Activated CD8-positive, alpha-beta T cell treated with anti-CD3 and anti-CD28 coated beads for 36 hours (primary cell): ENCODE results near the gene VCAN. TPM values are rescaled to one million over a fixed set of nuclear protein-coding genes. Genes with fewer than 3 reads are reported as not detected.

Experiments
- ATAC-seq: fragments of 200-7000 bp; cut with Tn5 transposase; one replicate; pipeline ENCODE4 v1.10.0; 2021; ENCODE audit warnings: mild to moderate bottlenecking, moderate library complexity
- CTCF ChIA-PET: fragments of 350-600 bp; sonication (Branson Sonifier 250); formaldehyde crosslinking; loops from one replicate; lab custom pipeline; 2021; ENCODE audit warnings: antibody characterized with exemption; lab: Charles Lee
- POLR2A ChIA-PET: fragments of 350-600 bp; sonication (Branson Sonifier 250); formaldehyde crosslinking; loops from one replicate; lab custom pipeline; 2021; ENCODE audit warnings: antibody characterized with exemption; lab: Charles Lee
- DNase-seq: peaks from one replicate; pipeline ENCODE4 v3.0.0-alpha.2; 2020
- H3K27ac Mint-ChIP-seq: one replicate; pipeline ENCODE4 v1.8.0; 2021; ENCODE audit warnings: mild to moderate bottlenecking, mixed read lengths
- H3K27me3 Mint-ChIP-seq: one replicate; pipeline ENCODE4 v1.8.0; 2021; ENCODE audit warnings: mixed read lengths
- H3K36me3 Mint-ChIP-seq: one replicate; pipeline ENCODE4 v1.8.0; 2021; ENCODE audit warnings: low read depth, mixed read lengths
- H3K4me1 Mint-ChIP-seq: one replicate; pipeline ENCODE4 v1.8.0; 2021; ENCODE audit warnings: low read depth, mixed read lengths
- H3K4me3 Mint-ChIP-seq: one replicate; pipeline ENCODE4 v1.8.0; 2021; ENCODE audit warnings: mild to moderate bottlenecking, moderate library complexity, mixed read lengths
- H3K9me3 Mint-ChIP-seq: one replicate; pipeline ENCODE4 v1.8.0; 2021; ENCODE audit warnings: mixed read lengths
- CTCF ChIP-seq: fragments of 200-600 bp; IDR thresholded peaks from one replicate; pipeline ENCODE4 v1.8.0; 2022; ENCODE audit warnings: antibody characterized with exemption, mild to moderate bottlenecking
- intact Hi-C: fragments of 100-400 bp; cut with micrococcal nuclease; formaldehyde crosslinking; loops from one replicate; pipeline ENCODE4 v1.10.0; 2022
- total RNA-seq, 2 experiments: library from RNA; stranded (reverse); gene quantifications; one replicate each; pipeline ENCODE4 v1.2.3, GENCODE V29; 2021

The VCAN gene
- total RNA-seq, 2 experiments from 2014 or later = not detected

- no peaks in the 10 kb centered on the region for H3K36me3 Mint-ChIP-seq
- DNase-seq = no peak
- no peaks in the 10 kb centered on the region for H3K4me1 Mint-ChIP-seq
- H3K27ac Mint-ChIP-seq = no peak overlapping the region
- H3K9me3 Mint-ChIP-seq = no peaks in the 10 kb centered on the region
- CTCF ChIA-PET = no interaction called here
- intact Hi-C loops = no loop called here
- no peak for ATAC-seq
- no peak overlapping the region for H3K4me3 Mint-ChIP-seq
- POLR2A ChIA-PET = no interaction called here
- no peak for TF ChIP-seq CTCF
- peaks cover 4% of the 10 kb centered on the region for H3K27me3 Mint-ChIP-seq
These were observed 22.1 kb downstream of the VCAN start for GRCh38 chr5:83493644-83494043.

GRCh38 chr5:83494087-83494620 is 22.6 kb downstream of the VCAN start:
- no peak for TF ChIP-seq CTCF
- Mint-ChIP-seq H3K27me3 (peaks cover 4% of the 10 kb centered on the region), H3K4me3 (no peak overlapping the region), H3K27ac (no peak overlapping the region), H3K4me1 (no peaks in the 10 kb centered on the region), H3K36me3 (no peaks in the 10 kb centered on the region), H3K9me3 (no peaks in the 10 kb centered on the region)
- ATAC-seq = no peak
- DNase-seq = no peak
- ChIA-PET CTCF (no interaction called here), POLR2A (no interaction called here)
- intact Hi-C loops = no loop called here

- Mint-ChIP-seq H3K4me1 (no peaks in the 10 kb centered on the region), H3K27me3 (peaks cover 4% of the 10 kb centered on the region), H3K36me3 (no peaks in the 10 kb centered on the region), H3K27ac (no peak overlapping the region), H3K9me3 (no peaks in the 10 kb centered on the region), H3K4me3 (no peak overlapping the region)
- ATAC-seq (no peak), DNase-seq (no peak)
- POLR2A ChIA-PET = no interaction called here
- CTCF ChIA-PET = no interaction called here
- intact Hi-C loops = no loop called here
- no peak for TF ChIP-seq CTCF
These were observed 23.1 kb downstream of the VCAN start for GRCh38 chr5:83494666-83495065.

GRCh38 chr5:83496626-83497025 is 25.1 kb downstream of the VCAN start:
- ChIA-PET POLR2A (no interaction called here), CTCF (no interaction called here)
- intact Hi-C loops = no loop called here
- Mint-ChIP-seq H3K4me1 (no peaks in the 10 kb centered on the region), H3K4me3 (no peak overlapping the region), H3K27ac (no peak overlapping the region), H3K36me3 (no peaks in the 10 kb centered on the region), H3K27me3 (peaks cover 4% of the 10 kb centered on the region), H3K9me3 (no peaks in the 10 kb centered on the region)
- no peak for ATAC-seq
- no peak for TF ChIP-seq CTCF
- no peak for DNase-seq

- no peaks in the 10 kb centered on the region for H3K4me1 Mint-ChIP-seq
- intact Hi-C loops = no loop called here
- no peaks in the 10 kb centered on the region for H3K9me3 Mint-ChIP-seq
- CTCF ChIA-PET = no interaction called here
- no peak overlapping the region for H3K4me3 Mint-ChIP-seq
- no peak for ATAC-seq
- no peak for DNase-seq
- POLR2A ChIA-PET = no interaction called here
- no peaks in the 10 kb centered on the region for H3K36me3 Mint-ChIP-seq
- TF ChIP-seq CTCF = no peak
- peaks cover 4% of the 10 kb centered on the region for H3K27me3 Mint-ChIP-seq
- H3K27ac Mint-ChIP-seq = no peak overlapping the region
These were observed 27.0 kb downstream of the VCAN start for GRCh38 chr5:83498585-83498984.
